GM11168 (cell line): ENCODE measurements around the gene ZC3H18.

Experiments
- in situ Hi-C: fragments of 300-500 bp; cut with MboI; formaldehyde crosslinking; loops from one replicate; pipeline ENCODE4 v1.12.0; 2022; ENCODE audit warnings: low sequenced_read_pairs; ENCODE audit not compliant: unreplicated experiment

The ZC3H18 gene

DNA sequence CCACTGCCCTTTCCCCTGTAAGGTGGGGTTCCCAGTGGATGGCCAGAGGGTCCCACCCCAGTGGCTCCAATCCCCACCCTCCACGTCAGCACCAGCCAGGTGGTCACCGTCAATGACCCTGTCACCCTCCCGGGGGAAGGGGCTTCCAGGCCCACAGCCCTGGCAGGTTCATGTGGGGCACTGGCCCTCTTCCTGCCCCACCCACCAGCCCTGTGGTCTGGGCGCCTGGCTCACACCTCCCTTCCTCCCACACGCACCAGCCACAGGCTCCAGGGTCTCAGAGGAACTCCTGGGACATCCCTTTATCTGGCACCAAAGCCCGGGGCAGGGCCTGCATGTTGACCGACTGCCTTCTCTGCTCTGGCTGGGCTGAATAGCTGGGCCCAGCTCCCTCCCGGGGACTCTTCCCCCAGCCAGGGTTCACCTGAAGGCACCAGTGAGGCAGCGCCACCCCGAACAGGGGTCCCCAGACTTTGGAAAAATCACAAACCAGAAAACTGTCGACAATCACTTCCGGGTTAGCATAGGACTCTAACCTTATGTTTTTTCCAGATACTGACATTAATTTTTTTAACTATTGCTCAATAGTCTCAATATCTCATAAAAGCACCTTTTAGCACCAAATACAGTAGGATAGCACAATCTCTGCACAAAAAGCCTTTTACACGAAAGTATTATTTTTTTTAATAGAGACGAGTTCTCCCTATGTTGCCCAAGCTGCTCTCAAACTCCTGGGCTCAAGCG is 21.9 kb upstream of the ZC3H18 start:
- in situ Hi-C loops = loop anchor here (10.0 kb wide), 1 partner anchor 114 kb away; no protein-coding TSS in a partner anchor

DNA sequence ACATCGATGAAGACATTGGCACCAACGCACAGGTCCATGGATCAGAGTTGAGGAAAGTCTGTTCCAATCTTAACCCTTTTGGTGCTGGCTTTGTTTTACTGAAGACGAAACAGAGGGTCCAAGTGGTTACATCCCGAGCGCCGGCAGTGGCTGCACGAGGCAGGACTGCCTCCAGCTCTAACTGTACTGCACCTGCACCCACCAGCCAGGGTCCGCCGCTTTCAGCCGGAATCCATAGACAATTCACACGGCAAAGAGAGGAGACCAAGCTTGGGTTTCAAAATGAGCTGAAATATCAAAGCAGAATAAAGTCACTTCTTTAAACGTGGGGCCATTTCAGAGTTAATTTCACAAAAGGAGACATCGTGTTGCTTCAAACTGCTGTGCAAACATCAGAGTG is 21.2 kb upstream of the ZC3H18 start:
- in situ Hi-C loops = loop anchor here (10.0 kb wide), 1 partner anchor 114 kb away; no protein-coding TSS in a partner anchor

DNA sequence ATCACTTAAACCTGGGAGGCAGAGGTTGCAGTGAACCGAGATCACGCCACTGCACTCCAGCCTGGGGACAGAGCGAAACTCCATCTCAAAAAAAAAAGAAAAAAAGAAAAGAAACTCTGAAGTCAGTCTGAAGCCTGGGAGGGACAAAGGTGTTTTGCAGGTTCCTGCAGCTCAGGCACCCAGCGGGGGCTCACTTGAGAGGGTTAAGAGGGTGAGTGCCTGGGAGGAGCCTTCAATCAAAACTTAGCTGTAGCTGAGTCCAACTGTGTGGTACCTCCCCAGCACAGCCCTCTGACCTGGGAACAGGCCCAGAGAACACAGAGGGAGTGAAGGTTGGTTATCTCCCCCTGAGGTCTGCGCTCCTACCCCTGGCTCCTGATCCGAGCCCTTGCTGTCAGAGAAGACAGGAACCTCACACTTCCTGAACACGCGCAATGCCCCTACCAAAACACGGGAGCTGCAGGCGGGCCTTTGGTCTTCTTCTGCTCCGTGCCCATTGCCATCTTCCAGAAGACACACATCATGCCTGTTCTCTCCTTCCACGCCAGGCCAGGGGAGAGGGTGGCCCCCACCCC is 20.4 kb upstream of the ZC3H18 start:
- in situ Hi-C loops = loop anchor here (10.0 kb wide), 1 partner anchor 115 kb away; no protein-coding TSS in a partner anchor

DNA sequence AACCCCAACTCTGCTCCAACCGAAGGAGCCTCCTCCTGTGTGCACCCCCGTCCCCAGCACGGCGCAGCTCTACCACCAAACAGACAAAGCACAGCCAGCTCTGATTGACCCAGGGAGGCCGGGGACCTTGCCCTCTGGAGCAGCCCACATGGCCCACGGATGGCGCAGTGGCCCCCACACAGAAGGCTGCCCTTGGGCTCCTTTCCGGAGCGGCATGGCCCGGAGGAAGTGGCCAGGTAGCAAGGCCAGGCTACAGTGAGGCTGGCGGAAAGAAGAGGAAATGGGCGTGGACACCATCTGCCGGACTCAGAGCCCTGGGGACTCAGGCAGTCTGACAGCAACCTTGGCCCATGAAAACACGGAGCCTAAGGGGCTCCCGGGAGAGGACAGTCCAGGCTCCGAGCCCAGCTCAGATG is 19.9 kb upstream of the ZC3H18 start:
- in situ Hi-C loops = no loop called here

DNA sequence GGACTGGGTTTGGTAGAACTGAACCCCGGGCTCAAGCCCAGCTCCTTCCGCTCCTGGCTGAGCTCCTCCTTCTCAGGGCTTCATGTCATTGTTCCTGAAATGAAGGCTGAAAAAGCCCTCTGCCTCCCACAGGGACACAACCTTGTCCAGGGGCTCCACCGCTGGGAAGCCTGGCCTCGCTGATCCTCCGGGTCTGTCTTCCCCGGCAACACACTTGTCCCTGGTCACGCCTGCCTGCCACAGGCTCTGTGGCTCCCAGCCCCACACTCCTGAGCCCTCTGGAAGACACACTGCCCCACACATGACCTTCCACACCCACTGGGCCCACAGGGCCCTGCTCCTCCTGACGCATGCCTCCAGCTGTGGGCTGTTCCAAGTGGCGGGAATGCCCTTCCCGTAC is 18.0 kb upstream of the ZC3H18 start:
- in situ Hi-C loops = no loop called here

DNA sequence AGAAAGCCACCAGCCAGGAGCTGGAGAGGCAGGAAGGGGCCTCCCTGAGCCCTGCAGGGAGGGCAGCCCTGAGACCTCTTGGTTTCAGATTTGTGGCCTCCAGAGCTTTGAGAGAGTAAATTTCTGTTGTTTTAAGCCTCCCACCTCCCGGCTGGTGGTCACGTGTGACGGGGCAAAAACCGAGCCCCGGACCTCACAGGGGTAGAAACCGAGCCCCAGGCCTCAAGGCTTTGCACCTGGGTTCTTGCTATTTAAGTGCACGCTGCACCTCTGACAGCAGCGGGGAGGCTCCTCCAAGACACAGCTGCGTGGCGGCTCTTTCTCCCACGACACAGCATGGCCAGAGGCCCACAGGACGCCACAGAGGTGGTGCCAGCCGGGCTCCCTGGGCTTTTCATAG is 17.4 kb upstream of the ZC3H18 start:
- in situ Hi-C loops = no loop called here

DNA sequence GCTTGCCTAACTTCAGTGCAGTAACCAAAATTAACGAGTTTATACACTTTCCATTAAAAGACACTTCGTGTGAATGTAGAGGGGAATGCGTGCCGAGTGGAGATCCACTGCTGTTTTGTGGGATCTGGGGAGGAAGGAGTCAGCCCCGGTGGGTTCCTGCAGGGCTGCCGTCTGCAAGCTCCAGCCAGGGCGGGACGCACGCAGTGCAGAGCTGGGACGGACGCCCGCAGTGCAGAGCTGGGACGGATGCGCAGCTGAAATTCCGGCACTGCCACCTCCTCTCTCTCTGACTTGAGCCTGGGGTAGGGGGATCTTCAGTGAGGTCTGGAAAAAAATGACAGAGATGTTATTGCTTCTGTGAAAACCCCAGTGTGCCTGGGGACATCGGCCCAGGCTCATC is 16.5 kb upstream of the ZC3H18 start:
- in situ Hi-C loops = no loop called here

DNA sequence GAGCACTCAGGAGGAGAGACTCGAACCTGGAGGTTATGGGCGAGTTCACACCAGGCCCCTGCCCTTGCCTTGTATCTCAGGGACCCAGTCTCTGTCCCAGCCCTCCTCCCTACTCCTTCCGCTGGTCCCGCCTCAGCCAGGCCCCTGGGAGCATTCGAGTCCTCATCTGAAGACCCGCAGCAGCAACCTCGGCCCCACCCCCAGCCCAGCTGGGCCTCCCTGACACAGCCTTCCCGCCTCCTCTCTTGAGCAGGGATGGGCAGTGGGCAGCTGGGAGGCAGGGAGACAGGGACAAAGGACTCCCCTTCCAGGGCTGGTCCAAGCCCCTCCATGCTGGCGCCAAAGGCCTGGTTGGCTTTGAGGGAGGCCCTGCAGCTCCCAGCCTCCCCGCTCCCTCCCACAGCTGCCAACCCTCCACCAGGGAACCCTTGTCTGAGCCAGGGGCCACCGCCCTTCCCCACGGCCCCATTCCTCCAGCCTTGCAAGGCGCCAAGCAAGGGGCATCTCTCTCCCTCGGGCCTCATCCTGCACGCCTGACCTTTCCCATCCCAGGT is 15.4 kb upstream of the ZC3H18 start:
- in situ Hi-C loops = no loop called here

DNA sequence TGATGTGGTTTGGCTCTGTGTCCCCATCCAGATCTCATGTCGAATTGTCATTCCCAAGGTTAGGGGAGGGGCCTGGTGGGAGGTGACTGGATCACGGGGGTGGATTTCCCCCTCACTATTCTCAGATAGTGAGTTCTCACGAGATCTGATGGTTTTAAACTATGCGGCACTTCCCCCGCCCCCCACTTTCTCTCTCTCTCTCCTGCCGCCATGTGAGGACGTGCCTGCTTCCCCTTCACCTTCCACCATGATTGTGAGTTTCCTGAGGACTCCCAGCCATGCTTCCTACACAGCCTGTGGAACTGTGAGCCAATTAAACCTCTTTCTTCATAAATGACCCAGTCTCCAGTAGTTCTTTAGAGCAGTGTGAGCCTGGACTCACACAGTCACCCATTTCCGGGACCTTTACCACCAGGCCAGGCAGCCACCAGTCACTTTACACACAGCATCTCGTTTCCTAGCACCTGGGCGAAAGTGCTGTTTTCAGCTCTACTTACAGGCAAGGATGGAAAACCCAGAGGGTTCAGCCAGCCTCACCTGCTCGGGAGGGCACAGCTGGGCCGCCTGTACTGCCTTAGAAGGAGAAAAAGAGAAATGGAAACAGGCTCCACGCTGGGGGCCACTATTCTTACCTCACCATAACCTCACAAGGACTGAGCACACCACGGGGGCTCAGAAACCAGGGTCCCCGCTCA is 13.8 kb upstream of the ZC3H18 start:
- in situ Hi-C loops = no loop called here

DNA sequence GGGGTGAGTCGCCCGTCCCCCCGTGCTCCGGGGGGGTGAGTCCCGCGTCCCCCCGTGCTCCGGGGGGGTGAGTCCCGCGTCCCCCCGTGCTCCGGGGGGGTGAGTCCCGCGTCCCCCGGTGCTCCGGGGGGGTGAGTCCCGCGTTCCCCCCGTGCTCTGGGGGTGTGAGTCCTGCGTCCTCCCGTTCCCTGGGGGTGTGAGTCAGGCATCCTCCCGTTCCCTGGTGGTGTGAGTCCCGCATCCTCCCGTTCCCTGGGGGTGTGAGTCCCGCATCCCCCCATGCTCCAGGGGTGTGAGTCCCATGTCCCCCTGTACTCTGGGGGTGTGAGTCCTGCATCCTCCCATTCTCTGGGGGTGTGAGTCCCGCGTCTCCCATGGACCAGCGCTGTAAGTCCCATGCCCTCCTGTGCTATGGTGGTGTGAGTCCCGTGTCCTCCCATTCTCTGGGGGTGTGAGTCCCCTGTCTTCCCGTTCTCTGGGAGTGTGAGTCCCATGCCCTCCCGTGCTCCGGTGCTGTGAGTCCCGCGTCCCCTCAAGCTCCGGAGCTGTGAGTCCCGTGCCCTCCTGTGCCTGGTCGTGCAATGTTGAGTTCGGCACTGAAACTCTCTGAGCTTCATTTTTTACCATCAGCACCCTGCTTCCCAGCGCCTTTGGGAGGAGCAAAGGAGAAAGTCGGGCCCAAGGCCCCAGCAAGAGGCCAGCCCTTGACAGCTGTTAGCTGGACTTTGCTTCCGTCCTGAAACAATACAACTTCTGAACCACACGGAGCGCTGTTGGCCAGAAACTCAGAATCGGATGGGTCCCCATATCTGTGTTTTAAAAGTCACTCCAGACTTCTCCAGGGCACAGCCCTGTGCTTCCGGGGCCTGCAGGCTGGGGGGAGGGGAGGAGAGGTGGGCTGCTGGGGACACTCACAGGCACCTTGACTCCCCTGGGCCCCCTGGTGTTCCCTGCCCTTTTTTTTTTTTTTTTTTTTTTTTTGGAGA is 11.5 kb upstream of the ZC3H18 start:
- in situ Hi-C loops = no loop called here

DNA sequence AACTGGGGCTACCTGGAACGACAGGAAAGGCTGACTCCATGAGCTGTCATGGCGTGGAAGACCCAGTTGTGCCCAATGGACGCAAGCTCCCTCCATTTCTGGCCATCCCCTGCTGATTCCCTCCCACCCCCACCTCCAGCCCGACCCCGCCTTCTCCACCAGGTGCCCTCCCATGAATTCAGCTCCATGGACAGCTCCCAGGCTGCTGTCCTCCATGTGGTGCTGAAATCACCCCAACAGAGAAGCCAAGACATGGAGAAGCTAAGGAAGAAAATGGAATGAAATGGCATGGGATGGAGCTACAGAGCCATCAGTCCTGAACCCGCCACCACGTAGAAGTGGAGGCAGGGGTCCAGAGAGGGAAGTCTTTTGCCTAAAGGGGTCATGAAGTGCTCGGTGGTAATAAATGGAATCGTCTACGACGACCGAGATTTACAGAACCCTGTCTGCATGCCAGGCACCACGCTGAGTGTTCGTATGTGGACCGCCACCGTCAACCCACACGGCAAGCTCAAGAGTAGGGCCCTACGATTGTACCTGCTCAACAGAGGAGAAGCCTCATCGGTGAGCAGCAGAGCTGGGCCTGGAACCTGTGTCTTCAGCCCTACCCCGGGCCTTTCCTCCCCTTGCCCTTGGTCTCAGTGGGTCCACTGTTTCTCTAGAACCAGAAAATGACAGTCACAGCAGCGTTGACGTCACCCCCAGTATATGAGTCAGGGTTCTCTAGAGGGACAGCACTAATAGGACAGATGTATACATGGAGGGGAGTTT is 9.3 kb upstream of the ZC3H18 start:
- in situ Hi-C loops = no loop called here

DNA sequence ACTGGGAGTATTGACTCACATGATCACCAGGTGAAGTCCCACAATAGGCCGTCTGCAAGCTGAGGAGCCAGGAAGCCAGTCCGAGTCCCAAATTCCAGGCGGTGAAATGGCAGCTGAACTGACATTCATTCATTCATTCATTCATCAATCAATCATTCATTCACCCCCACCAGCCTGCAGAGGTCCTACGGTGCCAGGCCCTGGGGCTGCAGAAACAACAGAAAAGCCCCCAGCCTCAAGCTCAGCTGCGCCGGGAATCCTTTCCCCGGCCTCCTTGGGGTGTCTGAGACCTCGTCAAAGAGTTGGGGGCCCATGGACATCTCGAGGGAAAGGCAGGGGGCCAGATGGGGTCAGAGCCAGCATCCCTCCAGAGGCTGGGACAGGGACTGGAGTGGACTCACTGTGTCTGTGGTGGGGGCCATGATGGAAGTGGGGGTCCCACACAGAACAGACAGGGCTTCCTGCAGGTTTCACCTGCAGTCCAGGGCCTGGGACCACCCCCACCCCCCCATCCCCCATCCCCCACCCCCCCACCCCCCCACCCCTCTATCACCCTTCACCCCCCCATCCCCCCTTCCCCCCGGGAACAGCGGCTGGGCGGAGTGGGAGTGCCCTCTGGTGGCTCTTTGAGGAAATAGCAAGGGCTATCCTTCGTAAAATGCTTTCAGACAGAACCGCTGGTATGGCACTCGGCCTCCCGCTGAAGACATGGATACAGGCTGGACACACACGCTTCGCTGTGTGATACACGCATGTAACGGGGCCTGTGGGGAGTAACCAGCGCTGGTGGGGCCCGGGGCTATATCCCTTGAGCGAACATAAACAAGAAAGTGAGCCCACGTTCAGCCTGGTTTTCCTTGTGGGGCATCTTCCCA is 8.5 kb upstream of the ZC3H18 start:
- in situ Hi-C loops = no loop called here

DNA sequence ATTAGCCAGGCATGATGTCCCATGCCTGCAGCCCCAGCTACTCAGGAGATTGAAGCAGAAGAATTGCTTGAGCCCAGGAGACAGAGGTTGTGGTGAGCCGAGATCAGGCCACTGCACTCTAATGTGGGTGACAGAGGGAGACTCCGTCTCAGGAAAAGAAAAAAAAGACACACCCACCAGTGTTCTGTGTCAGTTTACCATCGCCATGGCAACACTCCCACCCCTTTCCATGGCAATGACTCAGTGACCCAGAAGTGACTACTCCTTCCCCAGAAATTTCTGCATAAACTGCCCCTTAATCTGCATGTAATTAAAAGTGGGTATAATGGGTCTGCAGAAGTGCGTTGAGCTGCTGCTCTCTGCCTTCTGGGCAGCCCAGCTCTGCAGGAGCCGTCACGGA is 4.0 kb upstream of the ZC3H18 start:
- in situ Hi-C loops = no loop called here

DNA sequence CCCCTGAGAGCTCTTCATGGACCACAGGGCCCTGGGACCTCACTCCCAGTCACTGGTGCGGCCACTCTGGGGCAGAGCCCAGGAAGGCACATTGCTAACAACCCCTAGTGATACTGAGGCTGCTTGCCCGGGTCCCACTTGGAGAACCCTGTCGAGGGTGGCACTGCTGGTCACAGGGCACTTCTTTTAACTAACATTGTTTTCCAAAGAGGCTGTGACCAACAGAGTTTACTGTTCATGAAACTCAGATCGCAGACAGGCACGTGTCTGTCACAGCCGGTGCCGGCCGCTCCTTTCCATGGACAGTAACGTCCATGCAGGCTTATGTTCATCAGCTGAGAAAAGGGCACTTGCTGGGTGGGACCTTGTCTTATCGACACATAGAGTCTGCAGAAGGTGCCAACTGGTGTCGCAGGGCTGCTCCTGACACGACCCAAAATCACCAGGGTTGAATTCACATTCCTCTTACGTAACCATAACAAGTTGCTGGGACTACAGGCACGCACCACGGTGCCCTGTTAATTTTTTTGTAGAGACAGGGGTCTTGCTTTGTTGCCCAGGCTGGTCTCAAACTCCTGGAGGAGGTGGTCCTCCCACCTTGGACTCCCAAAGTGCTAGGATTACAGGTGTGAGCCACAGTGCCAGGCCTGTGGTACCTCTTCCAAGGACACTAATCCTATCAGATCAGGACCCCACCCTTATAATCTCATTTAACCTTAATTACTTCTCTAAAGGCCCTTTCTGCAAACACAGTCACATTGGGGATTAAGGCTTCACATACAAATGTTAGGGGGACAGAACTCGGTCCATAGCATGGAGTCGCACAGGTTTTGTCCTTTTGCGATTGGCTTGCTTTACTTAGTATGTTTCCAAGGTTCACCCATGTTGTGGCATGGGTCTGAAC is 1.2 kb upstream of the ZC3H18 start:
- in situ Hi-C loops = no loop called here

DNA sequence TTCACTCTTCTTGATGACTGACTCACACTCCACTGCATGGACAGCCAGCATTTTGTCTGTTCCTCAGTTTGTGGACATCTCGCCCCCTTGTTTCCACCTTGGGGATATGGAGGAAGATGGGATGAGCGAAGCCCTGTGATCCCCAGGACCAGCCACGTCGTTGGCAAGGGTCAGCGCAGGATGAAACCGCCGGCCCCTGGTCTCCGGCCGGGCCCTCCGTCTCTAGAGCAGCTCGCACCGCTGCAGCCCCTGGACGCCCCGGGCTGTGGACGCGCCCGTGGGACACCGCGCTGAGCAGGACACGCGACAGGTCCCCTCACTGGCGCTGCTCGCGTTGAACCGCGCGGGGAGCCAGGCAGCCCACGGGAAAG is 604 bp upstream of the ZC3H18 start:
- in situ Hi-C loops = no loop called here

DNA sequence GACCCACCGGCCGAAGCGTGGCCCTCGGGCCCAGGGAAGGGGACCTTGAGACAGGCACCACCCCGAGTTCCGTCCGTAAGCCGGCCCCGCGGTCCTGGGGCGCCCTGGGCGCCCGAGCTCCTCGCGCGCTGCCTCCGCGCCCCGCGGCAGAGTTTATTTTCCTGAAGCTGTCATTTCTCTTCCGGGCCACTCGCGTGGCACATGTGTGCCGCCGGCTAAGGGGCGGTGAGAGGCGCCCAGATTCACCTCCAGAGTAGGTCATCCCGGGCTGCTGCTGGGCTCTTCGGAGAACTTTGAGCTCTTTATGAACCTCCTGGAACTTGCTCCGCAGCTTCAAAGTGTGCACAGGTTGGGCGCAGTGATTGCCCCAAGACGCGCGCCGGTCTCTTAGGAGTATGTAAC is 489 bp downstream of the ZC3H18 start:
- in situ Hi-C loops = no loop called here

DNA sequence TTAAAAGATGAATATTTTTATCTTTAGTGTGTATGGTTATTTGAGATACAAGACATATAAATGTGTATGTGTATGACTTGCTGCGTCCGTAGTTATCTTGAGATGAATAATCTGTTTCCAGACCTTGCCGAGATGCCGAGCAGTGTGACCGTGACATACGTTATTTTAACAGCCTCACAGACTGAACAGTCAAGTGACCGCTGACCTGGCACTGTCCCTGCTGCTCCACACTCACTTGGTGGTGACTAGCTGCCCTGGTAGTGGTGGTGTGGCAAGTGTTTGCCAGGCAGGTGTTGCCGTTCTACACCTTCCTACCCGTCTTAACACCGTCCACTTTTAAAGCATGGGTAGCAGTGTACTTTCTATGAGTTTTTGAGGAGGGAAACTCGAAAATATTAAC is 5.0 kb downstream of the ZC3H18 start:
- in situ Hi-C loops = no loop called here
